Fibroblast of skin of left quadriceps (primary cell): ENCODE results near the gene COX14.
A peak's percentile ranks its signal among the peaks of the same experiment; 100 is the strongest.

Source experiments
- DNase-seq, 2 experiments: peaks; one replicate each; pipeline ENCODE4 v3.0.0-alpha.2; 2013; ENCODE audit warnings: low read depth in 2 of 2

The COX14 gene

GRCh38 chr12:50084775-50085614 lies 27.0 kb upstream of the COX14 start, which contains the start of gene SMARCD1:
SMARCD1 (plus strand) TSS chr12:50085342; CDS start chr12:50085370, 28 bp downstream.
- DNase-seq: peak; percentile 85 to 87

- DNase-seq: no peak
These were observed 26.4 kb upstream of the COX14 start for GRCh38 chr12:50085615-50086072.

GRCh38 chr12:50086148-50086547 lies 25.9 kb upstream of the COX14 start:
- DNase-seq: no peak

- DNase-seq: no peak
These were observed 24.9 kb upstream of the COX14 start for GRCh38 chr12:50087151-50087550.

- DNase-seq: no peak
These were observed 24.0 kb upstream of the COX14 start for GRCh38 chr12:50087995-50088394.

GRCh38 chr12:50088577-50089335 lies 23.3 kb upstream of the COX14 start:
- DNase-seq: no peak

- no peak for DNase-seq
These were observed 22.3 kb upstream of the COX14 start for GRCh38 chr12:50089730-50090129.

- DNase-seq: no peak
These were observed 21.6 kb upstream of the COX14 start for GRCh38 chr12:50090391-50090790.

GRCh38 chr12:50097952-50098351 lies 14.1 kb upstream of the COX14 start:
- DNase-seq: no peak

GRCh38 chr12:50099302-50100008 lies 12.6 kb upstream of the COX14 start:
- no peak for DNase-seq

GRCh38 chr12:50100561-50100960 lies 11.5 kb upstream of the COX14 start:
- no peak for DNase-seq

- no peak for DNase-seq
These were observed 10.4 kb upstream of the COX14 start for GRCh38 chr12:50101663-50102062.

- DNase-seq: no peak
These were observed 9.9 kb upstream of the COX14 start for GRCh38 chr12:50102131-50102531.

GRCh38 chr12:50102646-50103309 lies 9.3 kb upstream of the COX14 start:
- DNase-seq: no peak

GRCh38 chr12:50103351-50103750 lies 8.7 kb upstream of the COX14 start:
- DNase-seq: no peak

GRCh38 chr12:50103767-50104321 lies 8.2 kb upstream of the COX14 start, which contains the start of gene GPD1:
GPD1 (plus strand) TSS chr12:50104008; CDS start chr12:50104051, 43 bp downstream.
- no peak for DNase-seq

- no peak for DNase-seq
These were observed 7.3 kb upstream of the COX14 start for GRCh38 chr12:50104417-50105366.

- DNase-seq: no peak
These were observed 6.1 kb upstream of the COX14 start for GRCh38 chr12:50105913-50106450.

- DNase-seq: no peak
These were observed 5.1 kb upstream of the COX14 start for GRCh38 chr12:50106907-50107306.
